ENCODE measurements around the gene CEP295NL.

Gene CEP295NL

GRCh38 chr17:78876094-78876597 is 26.9 kb downstream of the CEP295NL start:
- Histone ChIP-seq H3K4me1 (ENCODE audit: control insufficient read depth in 1 of 2, insufficient read depth in 1 of 2, low read depth in 1 of 2, low read length in 1 of 2) (peaks cover 58 to 71% of the 10 kb centered on the region in 2 experiments), H3K36me3 (peaks cover 44% of the 10 kb centered on the region), H3K27me3 (no peaks in the 10 kb centered on the region), H3K4me3 (ENCODE audit: low read depth in 1 of 2, low read length in 1 of 2) (peak overlapping the region; percentile 28 to 30), H3K9me3 (no peaks in the 10 kb centered on the region), H3K27ac (peak overlapping the region; percentile 84)
- no peak for TF ChIP-seq CTCF (IDR thresholded peaks at IDR 0.05)

- Histone ChIP-seq H3K36me3 (peaks cover 46% of the 10 kb centered on the region), H3K4me3 (ENCODE audit: low read depth in 1 of 2, low read length in 1 of 2) (peak overlapping the region; percentile 28 to 30)
These were observed 27.5 kb downstream of the CEP295NL start for GRCh38 chr17:78875363-78876093.

GRCh38 chr17:78873519-78874340 is 29.3 kb downstream of the CEP295NL start:
- Histone ChIP-seq H3K4me3 (ENCODE audit: low read depth in 1 of 2, low read length in 1 of 2) (no peak overlapping the region), H3K36me3 (peaks cover 64% of the 10 kb centered on the region), H3K9me3 (no peaks in the 10 kb centered on the region), H3K4me1 (ENCODE audit: control insufficient read depth in 1 of 2, insufficient read depth in 1 of 2, low read depth in 1 of 2, low read length in 1 of 2) (peaks cover 34 to 47% of the 10 kb centered on the region in 2 experiments), H3K27ac (peak overlapping the region; percentile 84), H3K27me3 (no peaks in the 10 kb centered on the region)
- TF ChIP-seq CTCF (IDR thresholded peaks at IDR 0.05) = no peak

More at GRCh38 chr17:78875363-78876093, 27.5 kb downstream of the CEP295NL start:
- no peak for TF ChIP-seq CTCF (IDR thresholded peaks at IDR 0.05)
- Histone ChIP-seq H3K27me3 (no peaks in the 10 kb centered on the region), H3K27ac (peak overlapping the region; percentile 84), H3K4me1 (ENCODE audit: control insufficient read depth in 1 of 2, insufficient read depth in 1 of 2, low read depth in 1 of 2, low read length in 1 of 2) (peaks cover 52 to 65% of the 10 kb centered on the region in 2 experiments), H3K9me3 (no peaks in the 10 kb centered on the region)

GRCh38 chr17:78872486-78872885 is 30.5 kb downstream of the CEP295NL start:
- Histone ChIP-seq H3K4me3 (ENCODE audit: low read depth in 1 of 2, low read length in 1 of 2) (no peak overlapping the region), H3K27ac (peak overlapping the region; percentile 29), H3K36me3 (peaks cover 67% of the 10 kb centered on the region), H3K9me3 (no peaks in the 10 kb centered on the region), H3K27me3 (no peaks in the 10 kb centered on the region), H3K4me1 (ENCODE audit: control insufficient read depth in 1 of 2, insufficient read depth in 1 of 2, low read depth in 1 of 2, low read length in 1 of 2) (peaks cover 30 to 40% of the 10 kb centered on the region in 2 experiments)
- no peak for TF ChIP-seq CTCF (IDR thresholded peaks at IDR 0.05)

GRCh38 chr17:78870621-78871020 is 32.4 kb downstream of the CEP295NL start:
- Histone ChIP-seq H3K27ac (no peak overlapping the region), H3K36me3 (peaks cover 67% of the 10 kb centered on the region)
- no peak for TF ChIP-seq CTCF (IDR thresholded peaks at IDR 0.05)

More at GRCh38 chr17:78870621-78871020, 32.4 kb downstream of the CEP295NL start:
- H3K27me3 ChIP-seq = no peaks in the 10 kb centered on the region
- H3K4me3 ChIP-seq (ENCODE audit: low read depth in 1 of 2, low read length in 1 of 2) = no peak overlapping the region
- H3K4me1 ChIP-seq (ENCODE audit: control insufficient read depth in 1 of 2, insufficient read depth in 1 of 2, low read depth in 1 of 2, low read length in 1 of 2) = peaks cover 34 to 41% of the 10 kb centered on the region in 2 experiments
- H3K9me3 ChIP-seq = no peaks in the 10 kb centered on the region

Measured in neutrophil (primary cell).